Coronary artery (tissue), 2 donors: Measurements from ENCODE around the gene VILL.

Source experiments
- DNase-seq: peaks from one replicate; pipeline ENCODE4 v3.0.0-alpha.2; 2017; ENCODE audit warnings: low spot score
- H3K27ac ChIP-seq, 2 donors: fragments of 200-600 bp; sonication (generic); one replicate each; pipeline ENCODE4 v1.5.1; 2016 to 2019
- H3K4me3 ChIP-seq: fragments of 200-600 bp; sonication (generic); 2 replicates; pipeline ENCODE4 v1.5.1; 2016; ENCODE audit warnings: mild to moderate bottlenecking, moderate library complexity
- CTCF ChIP-seq: fragments of 200-600 bp; sonication (generic); IDR thresholded peaks from one replicate; pipeline ENCODE4 v1.5.1; 2019; ENCODE audit warnings: antibody characterized with exemption

The VILL gene

DNA sequence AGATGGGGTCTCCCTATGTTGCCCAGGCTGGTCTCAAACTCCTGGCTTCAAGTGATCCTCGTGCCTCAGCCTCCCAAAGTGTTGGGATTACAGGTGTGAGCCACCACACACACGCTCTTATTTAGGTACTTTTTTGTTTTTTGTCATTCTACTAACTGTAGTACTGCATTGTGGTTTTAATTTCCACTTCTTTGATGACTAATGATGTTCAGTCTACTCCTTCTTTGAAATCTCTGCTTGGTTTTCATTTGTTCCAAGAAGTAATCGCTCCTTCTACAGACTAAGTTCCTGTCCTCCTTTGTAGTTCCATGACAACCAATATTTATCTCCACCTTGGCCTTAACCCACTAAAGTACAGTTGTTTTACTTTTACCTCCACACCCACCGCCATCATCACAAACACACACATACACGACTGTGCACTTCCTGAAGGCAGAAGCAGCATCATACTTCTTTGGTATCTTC is 47.9 kb downstream of the VILL start:
- no peak for TF ChIP-seq CTCF
- Histone ChIP-seq H3K4me3 (peak overlapping the region; percentile 72), H3K27ac (peak overlapping the region in 1 of 2 donors; percentile 34)
- DNase-seq = no peak

- peak within 1 kb of the TSS; percentile 72 for H3K4me3 ChIP-seq
- peak within 1 kb of the TSS in 1 of 2 donors; percentile 34 for H3K27ac ChIP-seq
- no peak for DNase-seq
- TF ChIP-seq CTCF = no peak
Measured at GRCh38 chr3:38039101-38039898, 48.7 kb downstream of the VILL start, which contains the start of gene DLEC1. Gene DLEC1 (plus strand): TSS chr3:38039208. CDS start chr3:38039226, 18 bp downstream.

DNA sequence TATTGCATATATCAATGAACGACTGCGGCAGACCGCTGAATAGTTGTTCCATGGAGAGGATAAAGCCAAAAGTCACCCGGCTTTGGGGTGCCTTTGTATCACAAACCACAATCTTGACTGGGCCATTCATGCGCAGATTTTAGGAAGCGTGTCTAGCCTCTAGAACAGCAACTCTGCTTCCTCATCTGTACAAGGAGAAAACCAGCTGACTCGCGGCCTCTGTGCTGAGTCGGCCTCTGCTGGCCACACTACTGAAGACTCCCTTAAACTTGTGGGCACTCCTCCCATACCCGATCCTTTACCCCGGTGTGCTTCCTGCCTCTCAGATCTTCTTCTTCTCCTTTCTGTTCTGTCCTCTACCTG is 49.3 kb downstream of the VILL start:
- peak; percentile 41 for TF ChIP-seq CTCF
- DNase-seq = no peak
- Histone ChIP-seq H3K27ac (peak overlapping the region in 1 of 2 donors; percentile 10), H3K4me3 (peak overlapping the region; percentile 72)

- Histone ChIP-seq H3K27ac (no peak overlapping the region), H3K4me3 (peak overlapping the region; percentile 72)
- no peak for TF ChIP-seq CTCF
- no peak for DNase-seq
Measured at GRCh38 chr3:38040401-38040800, 49.8 kb downstream of the VILL start.

DNA sequence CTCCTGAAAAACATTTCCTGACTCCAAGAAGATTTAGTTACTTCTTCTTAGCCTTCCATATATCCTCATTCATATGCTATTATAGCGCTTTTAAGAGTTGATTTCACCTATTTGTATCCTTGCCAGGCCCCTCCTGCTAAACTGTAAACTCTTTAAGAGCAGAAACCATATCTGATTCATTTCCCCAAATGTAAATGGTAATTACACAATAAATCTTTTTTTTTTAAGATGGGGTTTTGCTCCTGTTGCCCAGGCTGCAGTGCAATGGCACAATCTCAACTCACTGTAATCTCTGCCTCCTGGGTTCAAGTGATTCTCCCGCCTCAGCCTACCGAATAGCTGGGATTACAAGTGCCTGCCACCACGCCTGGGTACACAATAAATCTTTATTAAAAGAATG is 52.9 kb downstream of the VILL start:
- DNase-seq = no peak
- no peak overlapping the region for H3K4me3 ChIP-seq
- H3K27ac ChIP-seq = no peak overlapping the region
- TF ChIP-seq CTCF = no peak

DNA sequence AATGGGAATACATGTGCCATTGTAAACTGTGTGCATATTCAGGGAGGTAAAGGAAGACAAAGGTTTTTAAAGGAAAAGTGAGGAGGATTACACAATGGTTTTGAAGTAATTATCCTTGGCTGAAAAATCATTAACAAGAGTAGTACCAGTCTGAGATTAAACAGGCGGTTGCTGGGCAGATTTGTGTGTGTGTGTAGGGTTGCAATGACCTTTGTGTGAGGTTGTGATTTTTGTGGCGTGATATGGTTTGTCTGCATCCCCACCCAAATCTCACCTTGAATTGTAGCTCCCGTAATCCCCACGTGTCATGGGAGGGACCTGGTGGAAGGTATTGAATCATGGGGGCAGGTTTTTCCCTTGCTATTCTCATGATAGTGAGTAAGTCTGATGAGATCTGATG is 55.4 kb downstream of the VILL start:
- no peak for TF ChIP-seq CTCF
- no peak for DNase-seq
- no peak overlapping the region for H3K4me3 ChIP-seq

DNA sequence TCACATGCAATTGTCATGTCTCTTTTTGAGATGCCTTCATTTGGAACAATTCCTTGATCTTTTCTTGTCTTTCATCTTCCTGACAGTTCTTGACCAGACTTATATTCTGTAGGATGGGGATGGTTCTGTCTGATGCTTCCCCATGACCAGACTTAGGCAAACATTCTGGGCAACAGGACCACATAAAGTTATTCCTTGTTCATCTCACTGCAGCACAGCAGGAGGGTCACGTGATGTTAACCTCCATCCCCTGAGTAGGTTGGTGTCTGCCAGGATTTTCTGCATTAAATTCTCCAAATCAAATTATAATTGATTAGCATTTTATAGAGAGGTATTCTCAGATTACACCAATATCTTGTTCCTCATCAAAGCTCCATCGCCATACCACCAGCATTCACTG is 56.2 kb downstream of the VILL start:
- no peak overlapping the region for H3K27ac ChIP-seq
- no peak for TF ChIP-seq CTCF
- no peak for DNase-seq

More for the DNA sequence above, 55.4 kb downstream of the VILL start:
- no peak overlapping the region for H3K27ac ChIP-seq

More for the DNA sequence above, 56.2 kb downstream of the VILL start:
- no peak overlapping the region for H3K4me3 ChIP-seq
